IMR-90 (cell line): ENCODE results near the gene TBC1D22A. TPM values are rescaled to one million over a fixed set of nuclear protein-coding genes. Genes with fewer than 3 reads are reported as not detected.

Experiments used
- ATAC-seq: fragments of 200-7000 bp; cut with Tn5 transposase; 2 replicates; pipeline ENCODE4 v1.9.1; 2020; ENCODE audit warnings: low read depth, mild to moderate bottlenecking, moderate library complexity
- BruUV-seq: library from RNA; stranded (reverse); fragments of 400-500 nt; replicated peaks from 2 replicates; lab custom pipeline; 2021; lab: Mats Ljungman, UMichigan
- CTCF ChIA-PET: fragments of 300-600 bp; formaldehyde crosslinking; extraction: SDS; loops from one replicate; lab custom pipeline; 2021; ENCODE audit warnings: antibody characterized with exemption; lab: Yijun Ruan, JAX
- POLR2A ChIA-PET: fragments of 300-600 bp; sonication (Branson Sonifier 250); formaldehyde crosslinking; loops from one replicate; lab custom pipeline; 2022; ENCODE audit warnings: antibody characterized with exemption; ENCODE audit not compliant: unreplicated experiment; lab: Charles Lee
- DNase-seq: peaks from one replicate; pipeline ENCODE4 v3.0.0; 2013
- H2AFZ ChIP-seq: replicated peaks from 2 replicates; pipeline ENCODE3; 2013; ENCODE audit warnings: low read length, mild to moderate bottlenecking; ENCODE audit not compliant: poor library complexity
- H2AK5ac ChIP-seq: 2 replicates; pipeline ENCODE4 v1.6.1; 2013; ENCODE audit warnings: low read depth, low read length, inconsistent platforms
- H2AK9ac ChIP-seq: replicated peaks from 2 replicates; pipeline ENCODE3; 2013; ENCODE audit warnings: mild to moderate bottlenecking, low read depth, low read length, moderate library complexity; ENCODE audit not compliant: poor library complexity
- H2BK120ac ChIP-seq: 2 replicates; pipeline ENCODE4 v1.6.1; 2013; ENCODE audit warnings: low read depth, low read length, inconsistent platforms
- H2BK15ac ChIP-seq: 3 replicates; pipeline ENCODE4 v1.6.1; 2013; ENCODE audit warnings: low read depth, low read length, inconsistent platforms
- H2BK20ac ChIP-seq: 2 replicates; pipeline ENCODE4 v1.6.1; 2013; ENCODE audit warnings: low read depth, mild to moderate bottlenecking, inconsistent platforms, low read length, moderate library complexity
- H2BK5ac ChIP-seq: 2 replicates; pipeline ENCODE4 v1.6.1; 2013; ENCODE audit warnings: mild to moderate bottlenecking, low read depth, low read length, inconsistent platforms; ENCODE audit not compliant: poor library complexity, severe bottlenecking
- H3K14ac ChIP-seq: replicated peaks from 2 replicates; pipeline ENCODE4 v1.6.1; 2013; ENCODE audit warnings: low read depth, low read length, inconsistent platforms
- H3K18ac ChIP-seq: 2 replicates; pipeline ENCODE4 v1.6.1; 2013; ENCODE audit warnings: low read depth, low read length, control low read depth
- H3K23ac ChIP-seq: 2 replicates; pipeline ENCODE4 v1.6.1; 2013; ENCODE audit warnings: low read depth, low read length, inconsistent platforms
- H3K27ac ChIP-seq: 2 replicates; pipeline ENCODE4 v1.5.1; 2013; ENCODE audit warnings: mild to moderate bottlenecking, control low read depth, low read length; ENCODE audit not compliant: insufficient read depth
- H3K27me3 ChIP-seq: 2 replicates; pipeline ENCODE4 v1.6.1; 2013; ENCODE audit warnings: low read length; ENCODE audit not compliant: control insufficient read depth, insufficient read depth
- H3K36me3 ChIP-seq: 2 replicates; pipeline ENCODE4 v1.6.1; 2013; ENCODE audit warnings: low read length, mixed read lengths; ENCODE audit not compliant: control insufficient read depth, insufficient read depth
- H3K4ac ChIP-seq: 2 replicates; pipeline ENCODE4 v1.6.1; 2013; ENCODE audit warnings: low read depth, low read length, inconsistent platforms
- H3K4me1 ChIP-seq: 2 replicates; pipeline ENCODE4 v1.6.1; 2013; ENCODE audit warnings: low read length, mixed read lengths; ENCODE audit not compliant: control insufficient read depth, insufficient read depth
- H3K4me2 ChIP-seq: 2 replicates; pipeline ENCODE4 v1.6.1; 2013; ENCODE audit warnings: low read depth, mild to moderate bottlenecking, control low read depth, low read length, moderate library complexity
- H3K4me3 ChIP-seq: 2 replicates; pipeline ENCODE4 v1.5.1; 2013; ENCODE audit warnings: low read depth, mild to moderate bottlenecking, control low read depth, low read length, moderate library complexity; ENCODE audit not compliant: insufficient read depth
- H3K56ac ChIP-seq: 2 replicates; pipeline ENCODE4 v1.6.1; 2013; ENCODE audit warnings: low read length, inconsistent platforms; ENCODE audit not compliant: insufficient read depth; ENCODE audit errors: extremely low read depth
- H3K79me1 ChIP-seq, 2 experiments: 2 replicates each; pipeline ENCODE4 v1.6.1; 2013; ENCODE audit warnings: low read length in 2 of 2, inconsistent platforms in 1 of 2, low read depth in 1 of 2
- H3K9ac ChIP-seq: 2 replicates; pipeline ENCODE4 v1.6.1; 2013; ENCODE audit warnings: low read depth, low read length, control low read depth
- H3K9me1 ChIP-seq: 2 replicates; pipeline ENCODE4 v1.6.1; 2013; ENCODE audit warnings: low read length, inconsistent platforms; ENCODE audit not compliant: insufficient read depth
- H3K9me3 ChIP-seq: 2 replicates; pipeline ENCODE4 v1.6.1; 2013; ENCODE audit warnings: low read length; ENCODE audit not compliant: control insufficient read depth, insufficient read depth
- H4K20me1 ChIP-seq: 2 replicates; pipeline ENCODE4 v1.6.1; 2013; ENCODE audit warnings: low read length, inconsistent platforms; ENCODE audit not compliant: insufficient read depth
- H4K5ac ChIP-seq: 2 replicates; pipeline ENCODE4 v1.6.1; 2013; ENCODE audit warnings: mild to moderate bottlenecking, low read depth, low read length, control low read depth
- H4K8ac ChIP-seq, 2 experiments: 2 replicates each; pipeline ENCODE4 v1.6.1; 2013; ENCODE audit warnings: low read depth in 2 of 2, low read length in 2 of 2, control low read depth in 1 of 2, inconsistent platforms in 1 of 2
- H4K91ac ChIP-seq: 2 replicates; pipeline ENCODE4 v1.6.1; 2013; ENCODE audit warnings: low read depth, low read length, inconsistent platforms; ENCODE audit not compliant: insufficient read depth
- NFE2L2 ChIP-seq: fragments of 150-350 bp; IDR thresholded peaks from 2 replicates; pipeline ENCODE4 v1.6.1; 2016; ENCODE audit warnings: low read depth, mild to moderate bottlenecking, low read length
- RCOR1 ChIP-seq: IDR thresholded peaks from 2 replicates; pipeline ENCODE4 v1.6.1; 2012; ENCODE audit warnings: mild to moderate bottlenecking, low read length, improper control_type of control experiment; ENCODE audit not compliant: insufficient replicate concordance
- WGBS, 2 experiments: methylation state at CpG; one replicate each; pipeline versions ENCODE4 v1.1.5 to v1.1.7; 2013; ENCODE audit warnings: missing lambda C conversion rate in 2 of 2; ENCODE audit not compliant: insufficient read length in 1 of 2; ENCODE audit errors: extremely low coverage in 2 of 2; 5-methylcytosine and 5-hydroxymethylcytosine counted together
- dilution Hi-C: fragments of 300-500 bp; cut with HindIII; formaldehyde crosslinking; loops from one replicate; pipeline ENCODE4 v1.14.3; 2018; ENCODE audit warnings: low sequenced_read_pairs; ENCODE audit not compliant: unreplicated experiment
- in situ Hi-C: fragments of 300-500 bp; cut with MboI; formaldehyde crosslinking; loops from 3 replicates; pipeline ENCODE4 v1.14.3; 2019; ENCODE audit warnings: low sequenced_read_pairs, inconsistent platforms, mixed read lengths
- intact Hi-C: fragments of 100-400 bp; cut with micrococcal nuclease; formaldehyde crosslinking; loops from 2 replicates; pipeline ENCODE4 v1.10.0; 2022
- polyA plus RNA-seq, 3 experiments: library from polyadenylated mRNA; depleted of rRNA; stranded (reverse); fragments of >200 nt; gene quantifications; 2 replicates each; pipeline ENCODE4 v1.2.3, GENCODE V29; 2012; ENCODE audit warnings: low replicate concordance in 1 of 3
- total RNA-seq: library from RNA; depleted of rRNA; stranded (reverse); fragments of >200 nt; gene quantifications from 2 replicates; pipeline ENCODE4 v1.2.3, GENCODE V29; 2012
- TF ChIP-seq, protein P1 (sequence below): fragments of 150-350 bp; IDR thresholded peaks from 2 replicates; pipeline ENCODE4 v1.6.1; 2017; ENCODE audit warnings: mild to moderate bottlenecking, antibody characterized with exemption, low read length, low read depth

The TBC1D22A gene
- total and polyA plus RNA-seq, 2 of the 4 experiments (the other 2 are of a cell fraction), result 9.0 to 16.7 TPM

- no TSS peak for BruUV-seq
- H3K27ac ChIP-seq, result no peak overlapping the region
- no peaks in the 10 kb centered on the region for H3K36me3 ChIP-seq
- TF ChIP-seq NFE2L2 (no peak), RCOR1 (no peak)
- TF ChIP-seq, protein P1, sequence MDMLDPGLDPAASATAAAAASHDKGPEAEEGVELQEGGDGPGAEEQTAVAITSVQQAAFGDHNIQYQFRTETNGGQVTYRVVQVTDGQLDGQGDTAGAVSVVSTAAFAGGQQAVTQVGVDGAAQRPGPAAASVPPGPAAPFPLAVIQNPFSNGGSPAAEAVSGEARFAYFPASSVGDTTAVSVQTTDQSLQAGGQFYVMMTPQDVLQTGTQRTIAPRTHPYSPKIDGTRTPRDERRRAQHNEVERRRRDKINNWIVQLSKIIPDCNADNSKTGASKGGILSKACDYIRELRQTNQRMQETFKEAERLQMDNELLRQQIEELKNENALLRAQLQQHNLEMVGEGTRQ, result no peak
- no peak overlapping the region for H4K91ac ChIP-seq
- peaks cover 12% of the 10 kb centered on the region for H3K9me1 ChIP-seq
- peaks cover 19% of the 10 kb centered on the region for H3K4me1 ChIP-seq
- H3K18ac ChIP-seq, result no peak overlapping the region
- no peak overlapping the region for H2BK5ac ChIP-seq
- no peaks in the 10 kb centered on the region for H3K27me3 ChIP-seq
- peaks cover 9 to 20% of the 10 kb centered on the region in 2 experiments; a peak in 1 of 4 replicates for H3K79me1 ChIP-seq
- H3K14ac ChIP-seq, result no peak overlapping the region
- in situ Hi-C loops, result no loop called here
- H3K56ac ChIP-seq, result no peak overlapping the region
- ChIA-PET POLR2A (no interaction called here), CTCF (interaction anchor here (0.6 kb wide), 1 partner anchor 263 kb away, joined by 4 read pairs; no protein-coding TSS in a partner anchor)
- H2BK120ac ChIP-seq, result no peak overlapping the region
- DNase-seq (no peak), ATAC-seq (no peak)
- no peak overlapping the region for H2BK15ac ChIP-seq
- no peak overlapping the region for H4K8ac ChIP-seq
- intact Hi-C loops, result no loop called here
- no peak overlapping the region for H3K23ac ChIP-seq
- no peak overlapping the region for H4K5ac ChIP-seq
- no peak overlapping the region for H3K4me2 ChIP-seq
- no peak overlapping the region for H3K9ac ChIP-seq
- dilution Hi-C loops, result no loop called here
- WGBS, 2 experiments, result no CpG with 5 or more reads among the region's 7 CpGs
- no peak overlapping the region for H2AFZ ChIP-seq
- H4K20me1 ChIP-seq, result no peaks in the 10 kb centered on the region; the same call in 1 of the 2 replicates
- no peak overlapping the region for H3K4me3 ChIP-seq
- peaks cover 2% of the 10 kb centered on the region; the same call in 1 of the 2 replicates for H3K9me3 ChIP-seq
- no peak overlapping the region for H2BK20ac ChIP-seq
- no peak overlapping the region for H3K4ac ChIP-seq
- no peak overlapping the region for H2AK5ac ChIP-seq
- H2AK9ac ChIP-seq, result no peak overlapping the region
These were observed 326.9 kb downstream of the TBC1D22A start for GRCh38 chr22:47089374-47089773.
